ENCODE results near the gene NWD2. TPM values are rescaled to one million over a fixed set of nuclear protein-coding genes. Genes with fewer than 3 reads are reported as not detected.

The NWD2 gene
- total and polyA plus RNA-seq, 2 donors (not counting 1 experiment from before 2014, with no cell fraction given): not detected

- Histone ChIP-seq H3K4me1 (ENCODE audit: control insufficient read depth, extremely low read depth, insufficient read depth, low read length) (no peaks in the 10 kb centered on the region), H3K4me2 (ENCODE audit: extremely low read depth, insufficient read depth, low read length) (no peak overlapping the region), H4K20me1 (ENCODE audit: control insufficient read depth, extremely low read depth, insufficient read depth, low read length) (no peaks in the 10 kb centered on the region), H3K79me2 (ENCODE audit: control insufficient read depth, insufficient read depth, low read length) (no peaks in the 10 kb centered on the region), H3K9me3 (ENCODE audit: control insufficient read depth, insufficient read depth, low read depth, low read length) (no peaks in the 10 kb centered on the region), H3K36me3 (ENCODE audit: control insufficient read depth, insufficient read depth, low read length) (no peaks in the 10 kb centered on the region), H3K9ac (ENCODE audit: insufficient read depth, low read length) (no peak overlapping the region), H3K4me3 (replicated peaks in 1 of 4; ENCODE audit: control extremely low read depth in 1 of 4, insufficient read depth in 1 of 4, low read depth in 3 of 4, low read length in 4 of 4) (no peak overlapping the region), H2AFZ (ENCODE audit: low read length) (no peak overlapping the region), H3K27ac (ENCODE audit: insufficient read depth, low read length) (no peak overlapping the region), H3K27me3 (ENCODE audit: control insufficient read depth, insufficient read depth, low read length) (no peaks in the 10 kb centered on the region)
- TF ChIP-seq EZH2 (IDR thresholded peaks at IDR 0.05; ENCODE audit: low read length, missing control alignments): no peak
- TF ChIP-seq CTCF (conservative IDR thresholded peaks at IDR 0.05 in 1 of 2, IDR thresholded peaks at IDR 0.05 in 1 of 2; ENCODE audit: low read depth in 1 of 2, low read length in 2 of 2): peak; percentile 21 to 58
- peak; percentile 6 to 19 for DNase-seq (ENCODE audit: low read depth in 2 of 2)
Observed at GRCh38 chr4:37383579-37384229, 139.2 kb downstream of the NWD2 start.

DNA sequence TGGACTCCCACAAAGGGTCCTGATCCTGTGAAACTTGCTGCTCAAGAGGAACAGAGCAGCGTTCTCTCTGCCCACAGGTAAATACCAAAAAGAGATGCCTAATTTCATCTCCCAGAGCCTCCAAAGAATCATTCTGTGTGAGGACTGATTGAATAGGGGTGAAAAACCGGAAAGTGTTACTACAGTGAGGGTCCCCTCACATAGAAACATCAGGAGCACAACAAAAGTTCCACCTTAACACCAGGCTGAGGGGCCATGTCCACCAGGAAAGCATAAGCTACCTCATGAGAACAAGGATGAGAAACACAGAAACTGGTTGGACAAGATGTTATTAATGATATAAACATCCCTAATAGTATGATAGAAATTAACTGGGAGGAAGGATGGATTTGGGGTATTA is 140.9 kb downstream of the NWD2 start:
- no peak overlapping the region for H3K4me2 ChIP-seq (ENCODE audit: extremely low read depth, insufficient read depth, low read length)
- no peak for TF ChIP-seq CTCF (conservative IDR thresholded peaks at IDR 0.05 in 1 of 2, IDR thresholded peaks at IDR 0.05 in 1 of 2; ENCODE audit: low read depth in 1 of 2, low read length in 2 of 2)
- no peak for TF ChIP-seq EZH2 (IDR thresholded peaks at IDR 0.05; ENCODE audit: low read length, missing control alignments)
- no peak overlapping the region for H3K9ac ChIP-seq (ENCODE audit: insufficient read depth, low read length)
- no peaks in the 10 kb centered on the region for H3K79me2 ChIP-seq (ENCODE audit: control insufficient read depth, insufficient read depth, low read length)
- H4K20me1 ChIP-seq (ENCODE audit: control insufficient read depth, extremely low read depth, insufficient read depth, low read length): no peaks in the 10 kb centered on the region
- H3K4me1 ChIP-seq (ENCODE audit: control insufficient read depth, extremely low read depth, insufficient read depth, low read length): no peaks in the 10 kb centered on the region
- no peak overlapping the region for H2AFZ ChIP-seq (ENCODE audit: low read length)
- no peak for DNase-seq (ENCODE audit: low read depth in 2 of 2)
- no peaks in the 10 kb centered on the region for H3K36me3 ChIP-seq (ENCODE audit: control insufficient read depth, insufficient read depth, low read length)
- H3K9me3 ChIP-seq (ENCODE audit: control insufficient read depth, insufficient read depth, low read depth, low read length): no peaks in the 10 kb centered on the region
- no peak overlapping the region for H3K4me3 ChIP-seq (replicated peaks in 1 of 4; ENCODE audit: control extremely low read depth in 1 of 4, insufficient read depth in 1 of 4, low read depth in 3 of 4, low read length in 4 of 4)
- no peaks in the 10 kb centered on the region for H3K27me3 ChIP-seq (ENCODE audit: control insufficient read depth, insufficient read depth, low read length)
- H3K27ac ChIP-seq (ENCODE audit: insufficient read depth, low read length): no peak overlapping the region

DNA sequence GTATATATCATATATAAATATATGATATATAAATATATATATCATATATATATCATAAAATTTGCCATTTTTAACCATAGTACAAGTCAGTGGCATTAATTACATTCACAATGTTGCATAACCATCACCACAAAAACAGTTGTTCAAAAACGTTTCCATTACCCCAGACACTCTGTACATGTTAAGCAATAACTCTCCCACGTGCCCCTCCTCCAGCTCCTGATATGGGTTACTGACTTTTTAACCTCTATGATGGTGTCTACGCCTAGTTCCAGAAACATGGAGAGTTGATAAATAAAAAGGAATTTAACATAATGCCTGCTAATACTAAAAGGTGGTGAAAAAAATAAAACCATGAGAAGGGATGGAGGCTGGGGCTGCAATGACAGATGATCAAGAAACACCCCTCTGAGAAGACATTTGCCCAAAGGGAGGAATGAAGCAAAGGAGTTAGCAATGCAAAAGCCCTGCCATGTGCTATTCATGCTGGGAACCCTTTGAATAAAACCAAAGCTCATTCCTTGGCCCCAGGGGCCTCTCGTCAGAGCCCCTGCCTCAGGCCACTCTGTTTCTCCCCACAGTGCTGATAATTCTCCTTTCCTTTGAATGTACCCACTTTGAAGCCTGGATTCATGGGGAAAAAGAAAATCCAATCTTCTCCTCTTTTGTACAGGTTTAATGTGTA is 144.3 kb downstream of the NWD2 start:
- H3K4me1 ChIP-seq (ENCODE audit: control insufficient read depth, extremely low read depth, insufficient read depth, low read length): no peaks in the 10 kb centered on the region
- H3K36me3 ChIP-seq (ENCODE audit: control insufficient read depth, insufficient read depth, low read length): no peaks in the 10 kb centered on the region
- H2AFZ ChIP-seq (ENCODE audit: low read length): no peak overlapping the region
- H3K4me2 ChIP-seq (ENCODE audit: extremely low read depth, insufficient read depth, low read length): no peak overlapping the region
- no peak overlapping the region for H3K27ac ChIP-seq (ENCODE audit: insufficient read depth, low read length)
- no peaks in the 10 kb centered on the region for H3K9me3 ChIP-seq (ENCODE audit: control insufficient read depth, insufficient read depth, low read depth, low read length)
- H3K27me3 ChIP-seq (ENCODE audit: control insufficient read depth, insufficient read depth, low read length): no peaks in the 10 kb centered on the region
- H3K79me2 ChIP-seq (ENCODE audit: control insufficient read depth, insufficient read depth, low read length): no peaks in the 10 kb centered on the region
- TF ChIP-seq EZH2 (IDR thresholded peaks at IDR 0.05; ENCODE audit: low read length, missing control alignments) (no peak), CTCF (conservative IDR thresholded peaks at IDR 0.05 in 1 of 2, IDR thresholded peaks at IDR 0.05 in 1 of 2; ENCODE audit: low read depth in 1 of 2, low read length in 2 of 2) (no peak)
- no peak for DNase-seq (ENCODE audit: low read depth in 2 of 2)
- H3K9ac ChIP-seq (ENCODE audit: insufficient read depth, low read length): no peak overlapping the region
- no peaks in the 10 kb centered on the region for H4K20me1 ChIP-seq (ENCODE audit: control insufficient read depth, extremely low read depth, insufficient read depth, low read length)
- no peak overlapping the region for H3K4me3 ChIP-seq (replicated peaks in 1 of 4; ENCODE audit: control extremely low read depth in 1 of 4, insufficient read depth in 1 of 4, low read depth in 3 of 4, low read length in 4 of 4)

Data from fibroblast of lung (primary cell).